Esophagus (tissue), 2 donors: ENCODE results near the gene NAA16. TPM values are rescaled to one million over a fixed set of nuclear protein-coding genes. Genes with fewer than 3 reads are reported as not detected.
"Not testable (repeated sequence)": the region's sequence is repeated elsewhere in the genome, so short reads cannot be mapped to it uniquely, and the experiment has no call there.

Experiments
- H3K27ac ChIP-seq, 2 donors: one replicate each; pipeline ENCODE4 v1.5.1; 2013; ENCODE audit warnings: low read depth in 2 of 2, mild to moderate bottlenecking in 2 of 2, inconsistent platforms in 1 of 2, low read length in 1 of 2, moderate library complexity in 1 of 2
- H3K27me3 ChIP-seq, 2 donors: one replicate each; pipeline ENCODE4 v1.6.1; 2013; ENCODE audit warnings: low read length in 2 of 2, control low read depth in 1 of 2, mild to moderate bottlenecking in 1 of 2; ENCODE audit not compliant: insufficient read depth in 2 of 2, control insufficient read depth in 1 of 2
- H3K36me3 ChIP-seq, 2 donors: one replicate each; pipeline ENCODE4 v1.6.1; 2013; ENCODE audit warnings: low read length in 1 of 2; ENCODE audit not compliant: control insufficient read depth in 2 of 2, insufficient read depth in 2 of 2
- H3K4me1 ChIP-seq, 2 donors: one replicate each; pipeline ENCODE4 v1.6.1; 2013; ENCODE audit warnings: low read length in 1 of 2; ENCODE audit not compliant: control insufficient read depth in 2 of 2, insufficient read depth in 2 of 2
- H3K4me3 ChIP-seq, 2 donors: one replicate each; pipeline ENCODE4 v1.5.1; 2013; ENCODE audit warnings: low read length in 2 of 2, mild to moderate bottlenecking in 2 of 2, low read depth in 1 of 2, moderate library complexity in 1 of 2
- H3K9me3 ChIP-seq, 2 donors: one replicate each; pipeline ENCODE4 v1.6.1; 2013; ENCODE audit warnings: mild to moderate bottlenecking in 2 of 2, low read depth in 1 of 2, low read length in 1 of 2, moderate library complexity in 1 of 2; ENCODE audit not compliant: control insufficient read depth in 2 of 2, insufficient read depth in 1 of 2
- WGBS, 2 donors: extraction: QIAGEN DNeasy Blood & Tissue Kit; methylation state at CpG; one replicate each; pipeline ENCODE4 v1.1.7; 2013; 5-methylcytosine and 5-hydroxymethylcytosine counted together
- polyA plus RNA-seq, 2 donors: library from polyadenylated mRNA; stranded (reverse); fragments of 200-250 nt; gene quantifications; one replicate each; pipeline ENCODE4 v1.2.3, GENCODE V29; 2013
- donor health status: healthy with polysubstance abuse.
- donor health status: Bipolar disorder and iron deficiency.

NAA16 gene
- polyA plus RNA-seq, 2 donors: 6.6 to 9.3 TPM

GRCh38 chr13:41424675-41425074, 113.6 kb downstream of the NAA16 start:
- not testable (repeated sequence) for H3K9me3 ChIP-seq, H3K27ac ChIP-seq, H3K36me3 ChIP-seq, H3K4me3 ChIP-seq, H3K27me3 ChIP-seq, H3K4me1 ChIP-seq
- 94 to 96% methylated on average over 6 of the region's 6 CpGs for WGBS, 2 donors

DNA sequence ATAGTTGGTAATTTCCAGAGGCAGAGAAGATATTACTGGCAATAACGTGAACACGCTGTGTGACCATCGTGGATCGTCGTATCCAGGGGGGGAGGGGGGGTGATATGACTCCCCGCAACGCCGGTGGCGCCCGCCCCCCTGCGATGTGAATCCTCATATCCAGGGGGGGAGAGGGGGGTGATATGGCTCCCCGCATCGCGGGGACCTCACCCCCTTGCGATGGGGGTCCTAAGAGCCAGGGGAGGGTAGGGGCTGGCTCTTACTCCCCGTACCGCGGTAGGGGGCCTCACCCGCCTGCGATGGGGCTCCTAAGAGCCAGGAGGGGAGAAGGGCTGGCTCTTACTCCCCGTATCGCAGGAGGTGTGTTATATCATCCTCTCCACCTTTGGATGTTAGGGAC, 115.0 kb downstream of the NAA16 start:
- 77 to 80% methylated on average over 21 to 22 of the region's 22 CpGs for WGBS, 2 donors
- H3K4me3 ChIP-seq: no peak overlapping the region

More for the DNA sequence above, 115.0 kb downstream of the NAA16 start:
- Histone ChIP-seq H3K4me1 (peaks cover 0 to 5% of the 10 kb centered on the region in 2 donors), H3K36me3 (no peaks in the 10 kb centered on the region), H3K9me3 (no peaks in the 10 kb centered on the region), H3K27me3 (peaks cover 0 to 3% of the 10 kb centered on the region in 2 donors), H3K27ac (no peak overlapping the region)

Other genes starting within 250 kb of the NAA16 start
- gene WBP4, start 249.8 kb upstream of the NAA16 start, polyA plus RNA-seq: 1 to 10 TPM; 7.8 to 9.5 TPM
- gene KBTBD6, start 178.5 kb upstream of the NAA16 start, polyA plus RNA-seq: 1 to 10 TPM; 1.2 to 1.5 TPM
- gene KBTBD7, start 116.7 kb upstream of the NAA16 start, polyA plus RNA-seq: 1 to 10 TPM; 1.4 to 1.8 TPM
- 10 to 100 TPM in 1 of 2 donors, 1 to 10 TPM in 1; 7.7 to 13.7 TPM for gene MTRF1, start 47.7 kb upstream of the NAA16 start, polyA plus RNA-seq
- 1 to 10 TPM; 7.9 to 8.0 TPM for gene RGCC, start 146.3 kb downstream of the NAA16 start, polyA plus RNA-seq